Activated B cell treated with CpG ODN at 0.5 μM for 24 hours (primary cell): ENCODE results near the gene TCERG1L. TPM values are rescaled to one million over a fixed set of nuclear protein-coding genes. Genes with fewer than 3 reads are reported as not detected.
"Not testable (repeated sequence)": the region's sequence is repeated elsewhere in the genome, so short reads cannot be mapped to it uniquely, and the experiment has no call there.

Source experiments
- ATAC-seq: fragments of 200-7000 bp; cut with Tn5 transposase; one replicate; pipeline ENCODE4 v1.10.0; 2021; ENCODE audit warnings: low read depth, mild to moderate bottlenecking, moderate library complexity
- CTCF ChIA-PET: fragments of 350-600 bp; sonication (Branson Sonifier 250); formaldehyde crosslinking; loops from one replicate; lab custom pipeline; 2021; ENCODE audit warnings: antibody characterized with exemption; lab: Charles Lee
- POLR2A ChIA-PET: fragments of 350-600 bp; sonication (Branson Sonifier 250); formaldehyde crosslinking; loops from one replicate; lab custom pipeline; 2021; ENCODE audit warnings: antibody characterized with exemption; lab: Charles Lee
- DNase-seq: peaks from one replicate; pipeline ENCODE4 v3.0.0; 2022
- H3K27ac Mint-ChIP-seq: one replicate; pipeline ENCODE4 v1.8.0; 2020; ENCODE audit warnings: mixed read lengths
- H3K27me3 Mint-ChIP-seq: one replicate; pipeline ENCODE4 v1.8.0; 2021; ENCODE audit warnings: mixed read lengths
- H3K36me3 Mint-ChIP-seq: one replicate; pipeline ENCODE4 v1.8.0; 2021; ENCODE audit warnings: low read depth, mixed read lengths
- H3K4me1 Mint-ChIP-seq: one replicate; pipeline ENCODE4 v1.8.0; 2021; ENCODE audit warnings: mixed read lengths
- H3K4me3 Mint-ChIP-seq: one replicate; pipeline ENCODE4 v1.8.0; 2020; ENCODE audit warnings: mild to moderate bottlenecking, mixed read lengths
- H3K9me3 Mint-ChIP-seq: one replicate; pipeline ENCODE4 v1.8.0; 2020; ENCODE audit warnings: mixed read lengths
- CTCF ChIP-seq: fragments of 200-600 bp; IDR thresholded peaks from one replicate; pipeline ENCODE4 v1.8.0; 2022; ENCODE audit warnings: antibody characterized with exemption, mild to moderate bottlenecking
- intact Hi-C: fragments of 100-400 bp; cut with micrococcal nuclease; formaldehyde crosslinking; loops from one replicate; pipeline ENCODE4 v1.15.1; 2024
- total RNA-seq: library from RNA; stranded (reverse); gene quantifications from 2 replicates; pipeline ENCODE4 v1.2.3, GENCODE V29; 2022

TCERG1L gene
- total RNA-seq, 1 donor from 2014 or later = not detected

- Mint-ChIP-seq H3K9me3 (peaks cover 5% of the 10 kb centered on the region), H3K36me3 (no peaks in the 10 kb centered on the region)
Measured at GRCh38 chr10:131109726-131110125, 201.8 kb downstream of the TCERG1L start.

GRCh38 chr10:131109291-131109690 lies 202.2 kb downstream of the TCERG1L start:
- H3K9me3 Mint-ChIP-seq = peaks cover 5% of the 10 kb centered on the region
- H3K36me3 Mint-ChIP-seq = no peaks in the 10 kb centered on the region
- H3K4me1 Mint-ChIP-seq = no peaks in the 10 kb centered on the region
- H3K4me3 Mint-ChIP-seq = no peak overlapping the region
- TF ChIP-seq CTCF = no peak
- DNase-seq (no peak), ATAC-seq (no peak)
- CTCF ChIA-PET = no interaction called here
- H3K27me3 Mint-ChIP-seq = no peaks in the 10 kb centered on the region
- intact Hi-C loops = no loop called here
- no peak overlapping the region for H3K27ac Mint-ChIP-seq
- POLR2A ChIA-PET = no interaction called here

More at GRCh38 chr10:131109726-131110125, 201.8 kb downstream of the TCERG1L start:
- no peak for TF ChIP-seq CTCF
- Mint-ChIP-seq H3K27me3 (no peaks in the 10 kb centered on the region), H3K4me3 (no peak overlapping the region), H3K4me1 (no peaks in the 10 kb centered on the region), H3K27ac (no peak overlapping the region)
- DNase-seq (no peak), ATAC-seq (no peak)
- intact Hi-C loops = no loop called here
- CTCF ChIA-PET = no interaction called here
- POLR2A ChIA-PET = no interaction called here

- intact Hi-C loops = no loop called here
- H3K27me3 Mint-ChIP-seq = no peaks in the 10 kb centered on the region
- H3K4me3 Mint-ChIP-seq = no peak overlapping the region
- no peaks in the 10 kb centered on the region for H3K36me3 Mint-ChIP-seq
- no peak for TF ChIP-seq CTCF
- ChIA-PET CTCF (no interaction called here), POLR2A (no interaction called here)
- H3K27ac Mint-ChIP-seq = no peak overlapping the region
- no peaks in the 10 kb centered on the region for H3K4me1 Mint-ChIP-seq
- ATAC-seq (no peak), DNase-seq (no peak)
- peaks cover 5% of the 10 kb centered on the region for H3K9me3 Mint-ChIP-seq
Measured at GRCh38 chr10:131107970-131108369, 203.6 kb downstream of the TCERG1L start.

- ChIA-PET CTCF (no interaction called here), POLR2A (no interaction called here)
- TF ChIP-seq CTCF = no peak
- Mint-ChIP-seq H3K4me3 (no peak overlapping the region), H3K9me3 (no peaks in the 10 kb centered on the region), H3K27ac (no peak overlapping the region), H3K27me3 (no peaks in the 10 kb centered on the region), H3K4me1 (no peaks in the 10 kb centered on the region), H3K36me3 (no peaks in the 10 kb centered on the region)
- no peak for DNase-seq
- intact Hi-C loops = no loop called here
- ATAC-seq = no peak
Measured at GRCh38 chr10:131102676-131103075, 208.8 kb downstream of the TCERG1L start.

- H3K27ac Mint-ChIP-seq = no peak overlapping the region
- H3K9me3 Mint-ChIP-seq = no peaks in the 10 kb centered on the region
- DNase-seq (no peak), ATAC-seq (no peak)
- no peak for TF ChIP-seq CTCF
- H3K36me3 Mint-ChIP-seq = no peaks in the 10 kb centered on the region
- ChIA-PET POLR2A (no interaction called here), CTCF (no interaction called here)
- H3K4me1 Mint-ChIP-seq = no peaks in the 10 kb centered on the region
- H3K27me3 Mint-ChIP-seq = no peaks in the 10 kb centered on the region
- no peak overlapping the region for H3K4me3 Mint-ChIP-seq
- intact Hi-C loops = no loop called here
Measured at GRCh38 chr10:131102147-131102546, 209.4 kb downstream of the TCERG1L start.

GRCh38 chr10:131100418-131101410 lies 210.8 kb downstream of the TCERG1L start:
- ATAC-seq = not testable (repeated sequence)

More at GRCh38 chr10:131100418-131101410, 210.8 kb downstream of the TCERG1L start:
- CTCF ChIA-PET, intact Hi-C loops, H3K4me3 Mint-ChIP-seq, POLR2A ChIA-PET, DNase-seq, H3K27me3 Mint-ChIP-seq, H3K27ac Mint-ChIP-seq, H3K4me1 Mint-ChIP-seq, H3K36me3 Mint-ChIP-seq, H3K9me3 Mint-ChIP-seq: not testable (repeated sequence)
